Loucy (cell line): ENCODE results near the gene LHPP.

Experiments
- H2AFZ ChIP-seq: fragments of 200-600 bp; sonication (generic); 2 replicates; pipeline ENCODE4 v1.6.0; 2016; ENCODE audit warnings: antibody characterized with exemption, mild to moderate bottlenecking, low read length, moderate library complexity
- H3F3A ChIP-seq: fragments of 200-600 bp; 2 replicates; pipeline ENCODE4 v1.6.0; 2016; ENCODE audit warnings: antibody characterized with exemption, low read depth, mild to moderate bottlenecking
- H3K27me3 ChIP-seq: fragments of 200-600 bp; sonication (generic); 2 replicates; pipeline ENCODE4 v1.6.1; 2014; ENCODE audit warnings: low read length, mild to moderate bottlenecking; ENCODE audit not compliant: insufficient read depth, poor library complexity, severe bottlenecking
- H3K36me3 ChIP-seq: fragments of 200-600 bp; sonication (generic); 2 replicates; pipeline ENCODE4 v1.6.1; 2016; ENCODE audit warnings: low read length; ENCODE audit not compliant: insufficient read depth
- H3K4me1 ChIP-seq: fragments of 200-600 bp; sonication (generic); 2 replicates; pipeline ENCODE4 v1.5.1; 2014; ENCODE audit warnings: low read length, mild to moderate bottlenecking; ENCODE audit not compliant: insufficient read depth, poor library complexity, severe bottlenecking
- H3K4me2 ChIP-seq: fragments of 200-600 bp; sonication (generic); 2 replicates; pipeline ENCODE4 v1.6.0; 2014; ENCODE audit warnings: antibody characterized with exemption, low read length, low read depth, mild to moderate bottlenecking; ENCODE audit not compliant: poor library complexity, severe bottlenecking
- H3K4me3 ChIP-seq: fragments of 200-600 bp; sonication (generic); 2 replicates; pipeline ENCODE4 v1.5.1; 2014; ENCODE audit warnings: low read length, mild to moderate bottlenecking, mixed read lengths; ENCODE audit not compliant: poor library complexity, severe bottlenecking
- H3K79me2 ChIP-seq: fragments of 200-600 bp; sonication (generic); 2 replicates; pipeline ENCODE4 v1.6.1; 2014; ENCODE audit warnings: low read length; ENCODE audit not compliant: insufficient read depth
- H3K9ac ChIP-seq: fragments of 200-600 bp; sonication (generic); 2 replicates; pipeline ENCODE4 v1.6.0; 2014; ENCODE audit warnings: mild to moderate bottlenecking, low read depth, low read length, moderate library complexity; ENCODE audit not compliant: poor library complexity, severe bottlenecking
- H3K9me2 ChIP-seq: fragments of 200-600 bp; sonication (generic); replicated peaks from 2 replicates; pipeline ENCODE4 v1.6.1; 2016; ENCODE audit warnings: low read depth, low read length, mixed read lengths
- H3K9me3 ChIP-seq: fragments of 200-600 bp; sonication (generic); 2 replicates; pipeline ENCODE4 v1.6.1; 2014; ENCODE audit warnings: mild to moderate bottlenecking, antibody characterized with exemption, low read length, low read depth; ENCODE audit not compliant: insufficient read depth
- H4K20me1 ChIP-seq: fragments of 200-600 bp; sonication (generic); 2 replicates; pipeline ENCODE4 v1.6.0; 2014; ENCODE audit warnings: antibody characterized with exemption, low read length, mild to moderate bottlenecking; ENCODE audit not compliant: insufficient read depth, poor library complexity, severe bottlenecking
- CTCF ChIP-seq: fragments of 200-600 bp; sonication (generic); conservative IDR thresholded peaks from 2 replicates; pipeline ENCODE4 v1.5.1; 2014; ENCODE audit warnings: mild to moderate bottlenecking, antibody characterized with exemption, low read length
- EZH2phosphoT487 ChIP-seq: fragments of 200-600 bp; IDR thresholded peaks from 2 replicates; pipeline ENCODE4 v1.6.1; 2018; ENCODE audit warnings: antibody characterized with exemption, mild to moderate bottlenecking, moderate library complexity, borderline replicate concordance

LHPP gene

GRCh38 chr10:124604214-124605000 is 142.8 kb downstream of the LHPP start:
- Histone ChIP-seq H3K4me3 (no peak overlapping the region), H3K36me3 (no peaks in the 10 kb centered on the region), H3K79me2 (no peaks in the 10 kb centered on the region), H2AFZ (no peak overlapping the region), H3K4me2 (no peak overlapping the region), H3K4me1 (no peaks in the 10 kb centered on the region), H4K20me1 (no peaks in the 10 kb centered on the region), H3K27me3 (no peaks in the 10 kb centered on the region), H3K9me2 (no peaks in the 10 kb centered on the region), H3K9ac (no peak overlapping the region), H3K9me3 (no peaks in the 10 kb centered on the region), H3F3A (no peaks in the 10 kb centered on the region)
- TF ChIP-seq EZH2phosphoT487 (no peak), CTCF (no peak)

- H3K4me1 ChIP-seq = no peaks in the 10 kb centered on the region
- H4K20me1 ChIP-seq = no peaks in the 10 kb centered on the region
- H2AFZ ChIP-seq = no peak overlapping the region
- H3F3A ChIP-seq = no peaks in the 10 kb centered on the region
- H3K9me2 ChIP-seq = no peaks in the 10 kb centered on the region
- no peak overlapping the region for H3K9ac ChIP-seq
- H3K36me3 ChIP-seq = no peaks in the 10 kb centered on the region
- H3K27me3 ChIP-seq = no peaks in the 10 kb centered on the region
- no peaks in the 10 kb centered on the region for H3K9me3 ChIP-seq
- no peaks in the 10 kb centered on the region for H3K79me2 ChIP-seq
- TF ChIP-seq CTCF (no peak), EZH2phosphoT487 (no peak)
- no peak overlapping the region for H3K4me3 ChIP-seq
- H3K4me2 ChIP-seq = no peak overlapping the region
Observed at GRCh38 chr10:124605001-124605370, 143.4 kb downstream of the LHPP start.

GRCh38 chr10:124605481-124605855 is 143.8 kb downstream of the LHPP start:
- Histone ChIP-seq H3K9me3 (no peaks in the 10 kb centered on the region), H3K9ac (no peak overlapping the region), H3K4me2 (no peak overlapping the region), H4K20me1 (no peaks in the 10 kb centered on the region), H3K27me3 (no peaks in the 10 kb centered on the region), H3K79me2 (no peaks in the 10 kb centered on the region), H3K9me2 (no peaks in the 10 kb centered on the region), H3K36me3 (no peaks in the 10 kb centered on the region), H3K4me3 (no peak overlapping the region), H3K4me1 (no peaks in the 10 kb centered on the region), H3F3A (no peaks in the 10 kb centered on the region), H2AFZ (no peak overlapping the region)
- no peak for TF ChIP-seq EZH2phosphoT487
